BJ (cell line): Measurements from ENCODE around the gene FIZ1. TPM values are rescaled to one million over a fixed set of nuclear protein-coding genes. Genes with fewer than 3 reads are reported as not detected.
"Not testable (repeated sequence)": the region's sequence is repeated elsewhere in the genome, so short reads cannot be mapped to it uniquely, and the experiment has no call there.

Experiments used
- CTCF ChIA-PET: fragments of 350-600 bp; formaldehyde crosslinking; extraction: SDS; loops from one replicate; lab custom pipeline; 2021; ENCODE audit warnings: antibody characterized with exemption, inconsistent platforms; lab: Yijun Ruan, JAX
- POLR2A ChIA-PET: fragments of 300-600 bp; sonication (Branson Sonifier 250); formaldehyde crosslinking; extraction: SDS; loops from one replicate; lab custom pipeline; 2021; ENCODE audit warnings: antibody characterized with exemption; lab: Charles Lee
- DNase-seq: peaks from one replicate; pipeline ENCODE4 v3.0.0-alpha.2; 2011; ENCODE audit warnings: low read depth
- H3K27me3 ChIP-seq: 2 replicates; pipeline ENCODE4 v1.6.0; 2011; ENCODE audit warnings: low read length; ENCODE audit not compliant: control insufficient read depth, insufficient read depth
- H3K36me3 ChIP-seq: 2 replicates; pipeline ENCODE4 v1.5.1; 2011; ENCODE audit warnings: low read length; ENCODE audit not compliant: control insufficient read depth, insufficient read depth
- H3K4me3 ChIP-seq: 2 replicates; pipeline ENCODE4 v1.5.1; 2011; ENCODE audit warnings: low read depth, mild to moderate bottlenecking, control low read depth, low read length
- CTCF ChIP-seq: IDR thresholded peaks from 2 replicates; pipeline ENCODE4 v1.5.1; 2011; ENCODE audit warnings: low read depth, mild to moderate bottlenecking, control low read depth, inconsistent platforms, low read length, moderate library complexity; ENCODE audit not compliant: insufficient read depth
- polyA plus RNA-seq: library from polyadenylated mRNA; depleted of rRNA; stranded (reverse); fragments of >200 nt; gene quantifications from 2 replicates; pipeline ENCODE4 v1.2.3, GENCODE V29; 2011

FIZ1 gene
- polyA plus RNA-seq, 1 experiment, result 4.0 TPM

GRCh38 chr19:55578761-55579747 lies 20.3 kb downstream of the FIZ1 start:
- no peak for TF ChIP-seq CTCF
- no peak for DNase-seq
- Histone ChIP-seq H3K27me3 (no peaks in the 10 kb centered on the region), H3K4me3 (peak overlapping the region; percentile 97), H3K36me3 (peaks cover 3% of the 10 kb centered on the region)
- POLR2A ChIA-PET, result no interaction called here
- CTCF ChIA-PET, result no interaction called here

GRCh38 chr19:55578031-55578760 lies 21.1 kb downstream of the FIZ1 start:
- POLR2A ChIA-PET, result no interaction called here
- CTCF ChIA-PET, result no interaction called here
- no peak for TF ChIP-seq CTCF
- no peak for DNase-seq
- no peaks in the 10 kb centered on the region for H3K27me3 ChIP-seq
- H3K4me3 ChIP-seq, result no peak overlapping the region
- H3K36me3 ChIP-seq, result peaks cover 3% of the 10 kb centered on the region

GRCh38 chr19:55576746-55577145 lies 22.6 kb downstream of the FIZ1 start:
- CTCF ChIA-PET, result interaction anchor here (0.8 kb wide), 1 partner anchor 24 kb away, joined by 3 read pairs; no protein-coding TSS in a partner anchor
- POLR2A ChIA-PET, result interaction anchor here (0.7 kb wide), 1 partner anchor 30 kb away, joined by 7 read pairs; no protein-coding TSS in a partner anchor
- TF ChIP-seq CTCF, result no peak
- DNase-seq, result no peak
- Histone ChIP-seq H3K36me3 (peaks cover 3% of the 10 kb centered on the region), H3K27me3 (no peaks in the 10 kb centered on the region), H3K4me3 (no peak overlapping the region)

- DNase-seq, H3K27me3 ChIP-seq, H3K36me3 ChIP-seq, POLR2A ChIA-PET, H3K4me3 ChIP-seq: not testable (repeated sequence)
- CTCF ChIA-PET, result interaction anchor here (1.1 to 1.2 kb wide), 2 partner anchors 32 to 70 kb away, joined by 3 read pairs; partner anchors contain the start of gene ZNF865
Measured at GRCh38 chr19:55573929-55574328, 25.4 kb downstream of the FIZ1 start.

- CTCF ChIA-PET, result not testable (repeated sequence)
Measured at GRCh38 chr19:55569477-55569876, 29.8 kb downstream of the FIZ1 start.

More at GRCh38 chr19:55569477-55569876, 29.8 kb downstream of the FIZ1 start:
- H3K27me3 ChIP-seq, POLR2A ChIA-PET, H3K36me3 ChIP-seq, H3K4me3 ChIP-seq, DNase-seq: not testable (repeated sequence)
